Loucy (cell line): ENCODE results near the gene C18orf32.

Experiments
- H2AFZ ChIP-seq: fragments of 200-600 bp; sonication (generic); 2 replicates; pipeline ENCODE4 v1.6.0; 2016; ENCODE audit warnings: antibody characterized with exemption, mild to moderate bottlenecking, low read length, moderate library complexity
- H3F3A ChIP-seq: fragments of 200-600 bp; 2 replicates; pipeline ENCODE4 v1.6.0; 2016; ENCODE audit warnings: antibody characterized with exemption, low read depth, mild to moderate bottlenecking
- H3K27me3 ChIP-seq: fragments of 200-600 bp; sonication (generic); 2 replicates; pipeline ENCODE4 v1.6.1; 2014; ENCODE audit warnings: low read length, mild to moderate bottlenecking; ENCODE audit not compliant: insufficient read depth, poor library complexity, severe bottlenecking
- H3K36me3 ChIP-seq: fragments of 200-600 bp; sonication (generic); 2 replicates; pipeline ENCODE4 v1.6.1; 2016; ENCODE audit warnings: low read length; ENCODE audit not compliant: insufficient read depth
- H3K4me1 ChIP-seq: fragments of 200-600 bp; sonication (generic); 2 replicates; pipeline ENCODE4 v1.5.1; 2014; ENCODE audit warnings: low read length, mild to moderate bottlenecking; ENCODE audit not compliant: insufficient read depth, poor library complexity, severe bottlenecking
- H3K4me2 ChIP-seq: fragments of 200-600 bp; sonication (generic); 2 replicates; pipeline ENCODE4 v1.6.0; 2014; ENCODE audit warnings: antibody characterized with exemption, low read length, low read depth, mild to moderate bottlenecking; ENCODE audit not compliant: poor library complexity, severe bottlenecking
- H3K4me3 ChIP-seq: fragments of 200-600 bp; sonication (generic); 2 replicates; pipeline ENCODE4 v1.5.1; 2014; ENCODE audit warnings: low read length, mild to moderate bottlenecking, mixed read lengths; ENCODE audit not compliant: poor library complexity, severe bottlenecking
- H3K79me2 ChIP-seq: fragments of 200-600 bp; sonication (generic); 2 replicates; pipeline ENCODE4 v1.6.1; 2014; ENCODE audit warnings: low read length; ENCODE audit not compliant: insufficient read depth
- H3K9ac ChIP-seq: fragments of 200-600 bp; sonication (generic); 2 replicates; pipeline ENCODE4 v1.6.0; 2014; ENCODE audit warnings: mild to moderate bottlenecking, low read depth, low read length, moderate library complexity; ENCODE audit not compliant: poor library complexity, severe bottlenecking
- H3K9me2 ChIP-seq: fragments of 200-600 bp; sonication (generic); replicated peaks from 2 replicates; pipeline ENCODE4 v1.6.1; 2016; ENCODE audit warnings: low read depth, low read length, mixed read lengths
- H3K9me3 ChIP-seq: fragments of 200-600 bp; sonication (generic); 2 replicates; pipeline ENCODE4 v1.6.1; 2014; ENCODE audit warnings: mild to moderate bottlenecking, antibody characterized with exemption, low read length, low read depth; ENCODE audit not compliant: insufficient read depth
- H4K20me1 ChIP-seq: fragments of 200-600 bp; sonication (generic); 2 replicates; pipeline ENCODE4 v1.6.0; 2014; ENCODE audit warnings: antibody characterized with exemption, low read length, mild to moderate bottlenecking; ENCODE audit not compliant: insufficient read depth, poor library complexity, severe bottlenecking
- EZH2phosphoT487 ChIP-seq: fragments of 200-600 bp; IDR thresholded peaks from 2 replicates; pipeline ENCODE4 v1.6.1; 2018; ENCODE audit warnings: antibody characterized with exemption, mild to moderate bottlenecking, moderate library complexity, borderline replicate concordance
- TF ChIP-seq, protein P1 (sequence below): fragments of 200-600 bp; sonication (generic); conservative IDR thresholded peaks from 2 replicates; pipeline ENCODE4 v1.5.1; 2014; ENCODE audit warnings: mild to moderate bottlenecking, antibody characterized with exemption, low read length

The C18orf32 gene

DNA sequence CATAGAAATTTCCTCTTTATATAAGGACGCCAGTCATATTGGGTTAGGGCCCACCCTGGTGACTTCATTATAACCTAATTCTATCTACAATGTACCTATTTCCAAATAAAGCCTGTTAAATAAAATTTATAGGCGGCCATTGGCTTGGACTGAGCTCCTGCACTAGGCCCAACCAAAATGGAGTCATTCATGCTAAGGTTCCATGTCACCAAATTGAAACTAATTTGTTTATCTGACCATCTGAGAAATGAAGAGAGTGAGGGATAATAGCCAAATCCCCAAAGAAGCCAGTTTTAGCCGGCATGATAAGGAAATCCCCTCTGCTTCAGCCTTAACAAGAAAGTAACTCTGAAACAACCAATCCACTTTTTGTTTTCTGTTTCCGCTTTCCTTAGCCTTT is 19.4 kb downstream of the C18orf32 start:
- Histone ChIP-seq H3K4me3 (no peak overlapping the region), H3K9ac (no peak overlapping the region), H4K20me1 (no peaks in the 10 kb centered on the region), H3K36me3 (no peaks in the 10 kb centered on the region), H3F3A (no peaks in the 10 kb centered on the region), H3K27me3 (no peaks in the 10 kb centered on the region), H3K4me2 (no peak overlapping the region), H3K4me1 (no peaks in the 10 kb centered on the region), H3K9me2 (no peaks in the 10 kb centered on the region), H3K9me3 (no peaks in the 10 kb centered on the region), H2AFZ (no peak overlapping the region), H3K79me2 (no peaks in the 10 kb centered on the region)
- no peak for TF ChIP-seq EZH2phosphoT487
- TF ChIP-seq, protein P1, sequence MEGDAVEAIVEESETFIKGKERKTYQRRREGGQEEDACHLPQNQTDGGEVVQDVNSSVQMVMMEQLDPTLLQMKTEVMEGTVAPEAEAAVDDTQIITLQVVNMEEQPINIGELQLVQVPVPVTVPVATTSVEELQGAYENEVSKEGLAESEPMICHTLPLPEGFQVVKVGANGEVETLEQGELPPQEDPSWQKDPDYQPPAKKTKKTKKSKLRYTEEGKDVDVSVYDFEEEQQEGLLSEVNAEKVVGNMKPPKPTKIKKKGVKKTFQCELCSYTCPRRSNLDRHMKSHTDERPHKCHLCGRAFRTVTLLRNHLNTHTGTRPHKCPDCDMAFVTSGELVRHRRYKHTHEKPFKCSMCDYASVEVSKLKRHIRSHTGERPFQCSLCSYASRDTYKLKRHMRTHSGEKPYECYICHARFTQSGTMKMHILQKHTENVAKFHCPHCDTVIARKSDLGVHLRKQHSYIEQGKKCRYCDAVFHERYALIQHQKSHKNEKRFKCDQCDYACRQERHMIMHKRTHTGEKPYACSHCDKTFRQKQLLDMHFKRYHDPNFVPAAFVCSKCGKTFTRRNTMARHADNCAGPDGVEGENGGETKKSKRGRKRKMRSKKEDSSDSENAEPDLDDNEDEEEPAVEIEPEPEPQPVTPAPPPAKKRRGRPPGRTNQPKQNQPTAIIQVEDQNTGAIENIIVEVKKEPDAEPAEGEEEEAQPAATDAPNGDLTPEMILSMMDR = no peak

DNA sequence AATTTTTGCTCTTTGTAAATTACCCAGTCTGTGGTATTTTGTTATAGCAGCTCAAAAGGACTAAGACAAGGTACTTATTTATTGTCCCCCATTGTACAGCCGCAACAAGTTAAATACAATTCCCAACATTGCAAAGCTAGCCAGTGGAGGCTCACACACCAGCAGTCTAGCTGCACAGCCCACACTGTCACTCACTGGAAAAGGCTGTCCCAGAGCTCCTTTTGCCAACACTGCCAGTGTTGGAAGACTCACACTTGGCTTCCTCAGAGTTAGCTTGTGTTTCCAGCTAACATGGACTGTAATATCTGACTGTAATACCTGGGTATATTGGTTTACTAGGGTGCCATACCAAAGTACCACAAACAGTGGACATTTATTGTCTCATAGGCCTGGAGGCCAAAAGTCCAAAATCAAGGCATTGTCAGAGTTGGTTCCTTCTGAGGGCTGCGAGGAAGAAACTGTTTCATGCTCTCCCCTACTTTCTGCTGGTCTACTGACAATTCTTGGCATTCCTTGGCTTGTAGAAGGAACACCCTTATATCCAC is 19.9 kb downstream of the C18orf32 start:
- no peaks in the 10 kb centered on the region for H3K4me1 ChIP-seq
- no peaks in the 10 kb centered on the region for H4K20me1 ChIP-seq
- no peak for TF ChIP-seq EZH2phosphoT487
- TF ChIP-seq, protein P1 = no peak
- H3K36me3 ChIP-seq = no peaks in the 10 kb centered on the region
- H3K9me3 ChIP-seq = no peaks in the 10 kb centered on the region
- no peaks in the 10 kb centered on the region for H3F3A ChIP-seq
- no peaks in the 10 kb centered on the region for H3K9me2 ChIP-seq
- no peak overlapping the region for H3K4me2 ChIP-seq
- no peaks in the 10 kb centered on the region for H3K27me3 ChIP-seq
- no peak overlapping the region for H3K9ac ChIP-seq
- H2AFZ ChIP-seq = no peak overlapping the region
- no peaks in the 10 kb centered on the region for H3K79me2 ChIP-seq
- H3K4me3 ChIP-seq = no peak overlapping the region

DNA sequence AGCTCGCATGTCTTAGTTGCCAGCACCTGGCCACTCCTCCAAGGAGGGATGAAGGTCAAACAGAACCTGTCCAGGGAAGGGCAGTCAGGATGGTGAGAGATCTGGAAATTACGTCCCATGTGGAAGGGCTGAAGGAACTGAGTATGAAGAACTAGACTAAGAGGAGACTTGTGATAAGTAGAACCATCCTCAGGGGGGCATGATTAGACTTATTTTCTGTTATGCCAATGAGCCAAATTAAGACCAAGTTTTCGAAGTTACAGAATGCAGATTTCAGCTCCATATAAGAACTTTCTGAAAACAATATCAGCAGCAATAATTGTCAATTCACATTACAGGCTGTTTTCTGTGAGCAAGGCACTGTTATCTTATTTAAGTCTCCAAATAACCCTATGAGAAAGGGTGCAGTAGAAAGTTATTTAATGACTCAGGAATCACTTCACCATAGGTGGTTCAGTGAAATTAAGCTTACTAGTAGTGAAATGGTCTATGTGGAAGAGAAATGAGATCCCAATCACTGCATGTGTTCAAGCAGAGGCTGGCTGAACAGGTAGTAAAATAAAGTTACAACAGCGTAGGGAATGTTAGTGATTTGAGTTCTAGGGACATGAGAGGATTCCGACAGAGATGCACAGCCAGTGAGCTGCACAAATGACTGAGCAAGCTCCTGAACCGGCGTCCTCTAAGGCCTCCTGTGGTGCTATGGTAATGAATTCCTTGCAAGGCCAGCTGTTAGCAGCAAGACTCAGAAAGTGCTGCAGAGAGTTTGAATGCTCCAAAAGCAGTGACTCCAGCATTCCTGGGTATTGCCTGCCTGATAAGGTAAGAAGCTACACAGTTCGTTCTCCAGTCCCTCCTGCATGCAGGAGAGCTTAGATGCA is 22.1 kb downstream of the C18orf32 start:
- no peaks in the 10 kb centered on the region for H4K20me1 ChIP-seq
- no peaks in the 10 kb centered on the region for H3K36me3 ChIP-seq
- H3K4me2 ChIP-seq = no peak overlapping the region
- no peaks in the 10 kb centered on the region for H3K9me2 ChIP-seq
- peaks cover 5% of the 10 kb centered on the region for H3K79me2 ChIP-seq
- no peak overlapping the region for H3K9ac ChIP-seq
- no peaks in the 10 kb centered on the region for H3K9me3 ChIP-seq
- no peaks in the 10 kb centered on the region for H3K27me3 ChIP-seq
- no peak for TF ChIP-seq EZH2phosphoT487
- TF ChIP-seq, protein P1 = peak; percentile 64
- no peaks in the 10 kb centered on the region for H3F3A ChIP-seq
- H2AFZ ChIP-seq = 0 out of 2 replicates have a peak overlapping the region, but pooled peaks have one; percentile 6
- H3K4me1 ChIP-seq = peaks cover 4% of the 10 kb centered on the region
- no peak overlapping the region for H3K4me3 ChIP-seq
